Astrocyte of the cerebellum (primary cell): ENCODE data around the gene NR1I2.

Experiments used
- DNase-seq: peaks from one replicate; pipeline ENCODE4 v3.0.0-alpha.2; 2011; ENCODE audit warnings: low read depth
- H3K4me3 ChIP-seq: 2 replicates; pipeline ENCODE4 v1.5.1; 2011; ENCODE audit warnings: mild to moderate bottlenecking, low read depth, low read length, moderate library complexity
- in situ Hi-C: cut with HindIII; loops from 2 replicates; pipeline ENCODE4 v1.10.0; 2017; ENCODE audit warnings: low sequenced_read_pairs
- TF ChIP-seq, protein P1 (sequence below): IDR thresholded peaks from 2 replicates; pipeline ENCODE4 v1.5.1; 2012; ENCODE audit warnings: low read length, low read depth, moderate library complexity, mild to moderate bottlenecking; ENCODE audit errors: missing control alignments

NR1I2 gene

DNA sequence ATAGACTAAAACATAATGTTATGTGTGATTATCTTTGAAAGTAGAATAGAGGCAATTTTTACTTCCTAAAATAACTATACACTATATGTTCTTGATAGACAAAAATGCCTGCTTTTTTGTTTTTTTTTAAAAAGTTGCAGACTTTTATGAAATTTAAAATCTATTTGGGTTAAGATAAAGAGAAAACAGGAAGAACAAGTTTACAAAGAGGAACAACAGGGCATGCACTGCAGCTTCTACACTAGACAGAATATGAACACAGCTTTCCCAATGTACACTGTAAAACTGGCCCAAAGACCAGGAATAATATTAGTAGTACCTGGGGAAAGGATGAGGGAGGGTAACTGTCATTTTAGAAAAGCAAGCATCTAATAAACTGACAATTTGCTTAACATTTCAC lies 53.7 kb downstream of the NR1I2 start:
- TF ChIP-seq, protein P1, sequence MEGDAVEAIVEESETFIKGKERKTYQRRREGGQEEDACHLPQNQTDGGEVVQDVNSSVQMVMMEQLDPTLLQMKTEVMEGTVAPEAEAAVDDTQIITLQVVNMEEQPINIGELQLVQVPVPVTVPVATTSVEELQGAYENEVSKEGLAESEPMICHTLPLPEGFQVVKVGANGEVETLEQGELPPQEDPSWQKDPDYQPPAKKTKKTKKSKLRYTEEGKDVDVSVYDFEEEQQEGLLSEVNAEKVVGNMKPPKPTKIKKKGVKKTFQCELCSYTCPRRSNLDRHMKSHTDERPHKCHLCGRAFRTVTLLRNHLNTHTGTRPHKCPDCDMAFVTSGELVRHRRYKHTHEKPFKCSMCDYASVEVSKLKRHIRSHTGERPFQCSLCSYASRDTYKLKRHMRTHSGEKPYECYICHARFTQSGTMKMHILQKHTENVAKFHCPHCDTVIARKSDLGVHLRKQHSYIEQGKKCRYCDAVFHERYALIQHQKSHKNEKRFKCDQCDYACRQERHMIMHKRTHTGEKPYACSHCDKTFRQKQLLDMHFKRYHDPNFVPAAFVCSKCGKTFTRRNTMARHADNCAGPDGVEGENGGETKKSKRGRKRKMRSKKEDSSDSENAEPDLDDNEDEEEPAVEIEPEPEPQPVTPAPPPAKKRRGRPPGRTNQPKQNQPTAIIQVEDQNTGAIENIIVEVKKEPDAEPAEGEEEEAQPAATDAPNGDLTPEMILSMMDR = no peak

DNA sequence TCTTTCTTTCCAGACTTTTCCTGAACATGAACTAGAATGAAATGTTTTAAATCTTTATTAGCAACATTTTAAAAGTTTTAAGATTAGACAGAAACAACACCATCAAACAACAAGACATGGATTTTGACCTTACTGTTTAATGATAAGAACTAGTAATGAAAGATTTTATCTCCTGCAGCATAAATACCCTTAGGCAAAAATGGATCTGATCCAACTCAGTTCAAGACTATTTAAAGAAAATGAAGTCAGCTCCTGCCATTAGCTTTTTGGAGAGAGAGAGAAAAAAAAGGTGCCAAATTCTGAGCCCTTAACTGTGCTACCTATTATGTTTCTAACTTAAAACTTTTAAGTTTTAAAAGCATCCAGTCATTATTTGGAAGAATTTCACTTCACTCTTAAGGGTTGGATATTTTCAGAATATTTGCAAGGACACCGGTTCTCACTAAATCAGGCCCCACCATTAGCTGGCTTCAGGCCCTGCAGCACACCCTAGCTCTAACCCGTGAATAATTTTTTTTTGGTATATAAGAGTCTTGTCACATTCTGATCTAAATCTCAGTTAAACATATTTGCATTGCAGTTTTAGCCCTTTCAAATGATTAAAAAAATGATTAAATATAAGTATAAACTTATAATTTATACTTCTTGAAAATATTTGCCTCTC lies 60.0 kb downstream of the NR1I2 start:
- no peak overlapping the region for H3K4me3 ChIP-seq
- in situ Hi-C loops = no loop called here
- DNase-seq = no peak
- TF ChIP-seq, protein P1 = no peak

More for the DNA sequence above, 53.7 kb downstream of the NR1I2 start:
- no peak for DNase-seq
- in situ Hi-C loops = no loop called here
- H3K4me3 ChIP-seq = no peak overlapping the region

DNA sequence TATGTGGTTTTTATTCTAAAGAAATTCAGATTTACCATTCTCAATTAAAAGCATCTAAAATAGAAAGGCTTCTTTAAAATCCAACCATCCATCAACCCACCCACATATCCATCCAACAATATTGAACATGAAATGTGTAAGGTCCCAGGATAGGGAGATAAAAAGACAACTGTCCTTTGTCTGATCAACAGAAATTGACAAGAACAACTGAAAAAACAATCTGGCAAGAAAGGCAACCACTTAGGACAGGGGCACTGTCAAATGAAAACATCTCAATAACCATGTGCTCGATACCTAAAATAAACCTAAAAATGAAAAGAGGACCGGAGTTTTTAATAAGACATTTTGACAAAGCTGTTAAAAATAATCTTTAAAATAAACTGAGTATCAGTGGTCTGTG lies 67.2 kb downstream of the NR1I2 start:
- in situ Hi-C loops = no loop called here
- no peak for DNase-seq
- TF ChIP-seq, protein P1 = no peak
- H3K4me3 ChIP-seq = no peak overlapping the region

DNA sequence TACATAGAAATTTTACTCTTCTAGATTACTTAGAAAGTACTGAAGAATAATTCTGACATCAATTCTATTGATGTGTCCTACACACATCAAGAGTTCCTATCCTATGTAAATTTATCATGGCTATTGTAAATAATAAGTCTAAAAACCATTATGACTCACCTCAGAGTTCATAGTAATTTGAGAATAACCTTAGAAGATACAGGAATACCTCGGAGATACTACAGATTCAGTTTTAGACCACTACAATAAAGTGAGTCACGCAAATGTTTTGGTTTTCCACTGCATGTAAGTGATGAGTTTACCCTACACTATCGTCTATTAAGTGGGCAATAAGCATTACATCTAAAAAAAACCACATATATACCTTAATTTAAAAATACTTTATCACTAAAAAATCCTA lies 74.8 kb downstream of the NR1I2 start:
- no peak overlapping the region for H3K4me3 ChIP-seq
- in situ Hi-C loops = no loop called here
- TF ChIP-seq, protein P1 = no peak
- no peak for DNase-seq

DNA sequence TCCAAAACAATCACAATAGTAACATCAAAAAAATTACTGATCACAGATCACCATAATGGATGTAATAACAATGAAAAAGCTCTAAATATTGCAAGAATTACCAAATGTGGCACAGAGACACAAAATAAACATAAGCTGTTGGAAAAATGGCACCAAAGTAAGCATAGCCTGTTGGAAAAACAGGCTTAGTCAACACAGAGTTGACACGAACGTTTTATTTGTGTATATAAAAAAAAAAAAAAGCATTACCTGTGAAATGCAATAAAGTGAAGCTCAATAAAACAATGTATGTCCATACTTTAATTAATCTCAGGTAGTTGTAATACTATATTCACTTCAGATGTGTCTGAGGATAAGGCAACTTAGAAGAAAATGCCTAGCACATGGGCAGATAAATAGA lies 77.1 kb downstream of the NR1I2 start:
- no peak overlapping the region for H3K4me3 ChIP-seq
- TF ChIP-seq, protein P1 = no peak
- DNase-seq = no peak
- in situ Hi-C loops = no loop called here

DNA sequence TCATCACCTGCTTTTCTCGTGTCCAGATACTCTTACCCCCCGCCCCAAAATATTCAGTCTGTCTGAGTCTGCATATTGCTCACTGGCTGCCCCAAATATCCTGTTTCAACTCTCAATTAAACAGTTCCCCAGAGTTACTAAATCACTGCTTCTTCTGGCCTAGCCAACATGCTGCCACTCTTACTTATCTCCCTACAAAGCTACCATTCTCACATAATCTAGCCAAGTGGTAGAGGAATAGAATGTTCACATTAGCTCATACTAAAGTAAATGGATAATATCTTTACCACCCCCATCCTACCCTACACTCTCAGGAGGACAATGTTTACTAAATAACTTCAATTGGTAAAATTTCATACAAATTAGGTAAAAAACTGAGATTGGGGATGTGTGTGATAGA lies 77.8 kb downstream of the NR1I2 start:
- in situ Hi-C loops = no loop called here
- DNase-seq = no peak
- H3K4me3 ChIP-seq = no peak overlapping the region
- TF ChIP-seq, protein P1 = no peak

DNA sequence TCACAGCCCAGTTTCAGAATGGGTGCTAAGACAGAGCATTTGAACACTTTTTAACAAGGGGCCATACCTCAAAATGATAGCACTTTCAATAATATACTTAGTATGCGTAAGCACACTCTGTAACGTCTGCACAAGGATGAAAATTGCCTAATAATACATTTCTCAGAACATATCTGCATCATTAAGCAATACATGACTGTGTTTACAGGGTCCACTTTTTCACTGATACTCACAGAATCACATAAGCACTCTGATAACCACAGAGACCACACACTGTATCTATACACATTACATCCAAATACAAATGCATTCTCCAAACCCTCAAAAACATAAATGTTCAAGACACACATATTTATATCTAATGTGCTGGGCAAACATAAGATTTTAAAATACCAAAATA lies 79.8 kb downstream of the NR1I2 start:
- TF ChIP-seq, protein P1 = no peak

More for the DNA sequence above, 79.8 kb downstream of the NR1I2 start:
- in situ Hi-C loops = no loop called here
- no peak overlapping the region for H3K4me3 ChIP-seq
- no peak for DNase-seq
